Inflammatory macrophage (primary cell): ENCODE results near the gene ST6GAL1.

Experiments
- DNase-seq, 2 donors: peaks; one replicate each; pipeline ENCODE4 v3.0.0-alpha.2; 2020 to 2022

ST6GAL1 gene

GRCh38 chr3:187125319-187126031 lies 195.1 kb downstream of the ST6GAL1 start:
- DNase-seq: no peak
